ENCODE measurements around the gene SMS.

SMS gene

GRCh38 chrX:21982311-21982710, 41.8 kb downstream of the SMS start:
- no peak for DNase-seq (ENCODE audit: low spot score)

GRCh38 chrX:21985332-21985777, 44.8 kb downstream of the SMS start:
- DNase-seq (ENCODE audit: low spot score) = peak; percentile 76

- DNase-seq (ENCODE audit: low spot score) = no peak
These were observed 46.1 kb downstream of the SMS start for GRCh38 chrX:21986596-21986995.

- no peak for DNase-seq (ENCODE audit: low spot score)
These were observed 48.9 kb downstream of the SMS start for GRCh38 chrX:21989384-21989783.

- no peak for DNase-seq (ENCODE audit: low spot score)
These were observed 50.3 kb downstream of the SMS start for GRCh38 chrX:21990832-21991231.

- DNase-seq (ENCODE audit: low spot score) = no peak
These were observed 51.0 kb downstream of the SMS start for GRCh38 chrX:21991504-21991903.

- no peak for DNase-seq (ENCODE audit: low spot score)
These were observed 52.8 kb downstream of the SMS start for GRCh38 chrX:21993265-21993664.

GRCh38 chrX:21996872-21997455, 56.5 kb downstream of the SMS start:
- peak; percentile 31 for DNase-seq (ENCODE audit: low spot score)

- DNase-seq (ENCODE audit: low spot score) = no peak
These were observed 57.5 kb downstream of the SMS start for GRCh38 chrX:21998037-21998436.

- DNase-seq (ENCODE audit: low spot score) = no peak
These were observed 64.4 kb downstream of the SMS start for GRCh38 chrX:22004866-22005265.

GRCh38 chrX:22012051-22012450, 71.5 kb downstream of the SMS start:
- DNase-seq (ENCODE audit: low spot score) = no peak

GRCh38 chrX:22012931-22013330, 72.4 kb downstream of the SMS start:
- no peak for DNase-seq (ENCODE audit: low spot score)

- DNase-seq (ENCODE audit: low spot score) = no peak
These were observed 74.7 kb downstream of the SMS start for GRCh38 chrX:22015139-22015750.

GRCh38 chrX:22021751-22022324, 81.3 kb downstream of the SMS start:
- no peak for DNase-seq (ENCODE audit: low spot score)

GRCh38 chrX:22024577-22024976, 84.1 kb downstream of the SMS start:
- DNase-seq (ENCODE audit: low spot score) = no peak

GRCh38 chrX:22025751-22026150, 85.2 kb downstream of the SMS start:
- no peak for DNase-seq (ENCODE audit: low spot score)

- DNase-seq (ENCODE audit: low spot score) = no peak
These were observed 86.2 kb downstream of the SMS start for GRCh38 chrX:22026731-22027130.

- DNase-seq (ENCODE audit: low spot score) = no peak
These were observed 91.6 kb downstream of the SMS start, which contains the start of gene PHEX for GRCh38 chrX:22032084-22032483. Gene PHEX, plus strand, starts transcription at chrX:22032325. Its CDS starts 681 bp downstream, at chrX:22033006.

- no peak for DNase-seq (ENCODE audit: low spot score)
These were observed 92.0 kb downstream of the SMS start for GRCh38 chrX:22032506-22032905.

GRCh38 chrX:22033818-22034217, 93.3 kb downstream of the SMS start:
- DNase-seq (ENCODE audit: low spot score) = no peak

- no peak for DNase-seq (ENCODE audit: low spot score)
These were observed 94.7 kb downstream of the SMS start for GRCh38 chrX:22035236-22035635.

GRCh38 chrX:22037225-22037624, 96.7 kb downstream of the SMS start:
- DNase-seq (ENCODE audit: low spot score) = no peak

GRCh38 chrX:22037911-22038537, 97.5 kb downstream of the SMS start:
- no peak for DNase-seq (ENCODE audit: low spot score)
